Stimulated activated CD8-positive, alpha-beta memory T cell treated with anti-CD3 and anti-CD28 coated beads, Interleukin-12 subunit alpha, Interleukin-12 subunit beta, amount 100 ng/mL, for 4 hours (primary cell): Measurements from ENCODE around the gene CFDP1.

Source experiments
- DNase-seq: peaks from one replicate; pipeline ENCODE4 v3.0.0-alpha.2; 2020; ENCODE audit warnings: low read depth

The CFDP1 gene

DNA sequence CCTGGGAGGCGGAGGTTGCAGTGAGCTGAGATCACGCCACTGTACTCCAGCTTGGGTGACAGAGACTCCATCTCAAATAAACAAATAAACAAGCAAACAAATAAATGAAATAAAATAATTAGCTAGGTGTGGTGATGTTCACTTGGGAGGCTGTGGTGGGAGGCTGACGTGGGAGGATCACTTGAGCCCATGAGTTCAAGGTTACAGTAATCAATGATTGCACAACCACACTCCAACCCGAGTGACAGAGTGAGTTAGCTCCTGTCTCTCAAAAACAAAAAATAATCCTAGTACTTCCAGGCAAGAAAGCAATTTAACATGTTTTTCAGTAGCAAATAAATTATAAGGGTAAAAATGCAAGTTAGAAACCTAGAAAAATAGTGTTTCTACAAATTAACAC, 26.4 kb downstream of the CFDP1 start:
- DNase-seq = no peak

DNA sequence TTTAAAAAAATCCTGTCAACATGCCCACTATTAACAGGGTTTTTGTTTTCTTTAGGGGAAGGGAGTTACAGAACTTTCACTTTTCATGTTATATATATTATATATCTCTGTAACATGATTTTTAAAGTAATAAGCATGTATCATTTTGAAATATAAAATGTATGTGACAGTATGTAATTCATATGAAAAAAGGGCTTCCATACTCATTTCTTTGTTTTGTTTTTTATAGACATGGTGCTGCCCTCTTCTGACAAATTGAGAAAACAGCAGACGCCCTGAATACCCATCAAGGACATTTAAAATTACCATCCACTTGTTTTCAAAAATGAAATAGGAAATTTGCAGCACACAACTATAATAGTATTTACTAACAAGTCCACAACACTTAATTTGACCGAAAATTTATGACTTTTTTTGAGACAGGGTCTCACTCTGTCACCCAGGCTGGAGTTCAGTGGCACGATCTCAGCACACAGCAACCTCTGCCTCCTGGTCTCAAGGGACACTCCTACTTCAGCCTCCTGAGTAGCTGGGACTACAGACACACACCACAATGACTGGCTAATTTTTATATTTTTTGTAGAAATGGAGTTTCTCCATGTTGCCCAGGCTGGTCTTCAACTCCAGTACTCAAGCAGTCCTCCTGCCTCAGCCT, 30.4 kb downstream of the CFDP1 start:
- DNase-seq = no peak

DNA sequence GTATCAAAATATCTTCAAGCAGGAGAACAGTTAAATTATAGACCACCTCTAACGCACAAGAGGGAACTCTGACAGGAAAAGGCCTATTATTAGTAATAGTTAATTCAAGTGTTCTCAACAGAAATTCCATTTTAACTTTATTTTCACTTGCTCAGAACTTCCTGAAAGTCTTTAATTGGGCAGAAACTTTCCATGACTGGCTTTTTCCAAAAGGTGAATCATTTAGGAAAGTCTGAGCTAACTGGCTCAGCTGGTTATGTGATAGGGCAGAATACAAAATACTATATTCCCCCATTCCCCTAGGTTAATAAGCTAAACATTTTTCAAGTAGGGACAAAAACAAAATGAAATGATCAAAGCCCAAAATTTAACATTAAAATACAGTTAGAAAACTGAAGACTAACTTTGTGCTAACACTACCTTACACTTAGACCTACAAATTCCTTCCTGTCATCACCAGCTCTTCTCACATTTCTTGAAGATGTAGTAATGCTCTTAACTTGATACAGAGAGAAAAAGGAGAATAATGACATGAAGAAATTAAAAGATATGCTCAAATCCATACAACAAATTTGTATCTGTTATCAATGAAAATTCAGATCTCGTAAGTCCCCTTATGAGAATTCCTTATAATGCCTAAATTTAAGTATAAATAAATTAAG, 31.0 kb downstream of the CFDP1 start:
- no peak for DNase-seq

DNA sequence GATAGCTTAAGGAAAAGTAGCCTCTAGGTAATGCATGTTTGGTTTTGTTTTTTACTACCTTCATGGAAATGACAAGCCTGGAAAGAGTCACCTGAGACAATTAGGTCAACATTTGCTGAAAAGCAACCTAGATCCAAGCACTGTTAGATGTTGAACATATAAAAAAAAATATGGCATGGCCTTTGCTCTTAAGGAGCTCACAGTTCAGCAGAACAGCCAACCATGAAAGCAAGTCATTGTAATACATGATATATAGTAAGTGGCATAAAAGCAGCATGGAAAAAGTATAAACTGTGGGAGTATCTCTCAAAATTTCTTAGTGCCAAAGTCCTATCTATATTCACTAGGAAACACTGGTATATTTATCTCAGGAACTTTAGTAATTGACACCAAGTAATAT, 31.6 kb downstream of the CFDP1 start:
- no peak for DNase-seq

DNA sequence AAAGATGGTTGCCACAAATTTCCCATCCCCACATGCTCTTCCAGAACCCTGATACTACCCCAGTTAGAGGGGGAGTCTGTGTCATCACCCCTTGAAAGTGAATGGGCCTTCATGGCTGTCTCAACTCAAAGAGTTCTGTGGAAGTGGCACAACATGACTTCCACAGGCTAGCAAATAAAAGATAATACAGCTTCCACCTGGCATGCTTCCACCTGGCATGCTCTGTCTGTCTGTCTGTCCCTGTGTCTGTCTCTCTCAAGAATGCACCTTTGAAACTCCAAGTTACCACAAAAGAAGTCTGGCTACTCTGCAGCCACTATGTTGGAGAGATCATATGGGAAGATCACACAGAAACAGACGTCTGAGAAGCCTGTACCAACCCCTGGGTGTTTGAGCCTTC, 35.0 kb downstream of the CFDP1 start:
- no peak for DNase-seq

DNA sequence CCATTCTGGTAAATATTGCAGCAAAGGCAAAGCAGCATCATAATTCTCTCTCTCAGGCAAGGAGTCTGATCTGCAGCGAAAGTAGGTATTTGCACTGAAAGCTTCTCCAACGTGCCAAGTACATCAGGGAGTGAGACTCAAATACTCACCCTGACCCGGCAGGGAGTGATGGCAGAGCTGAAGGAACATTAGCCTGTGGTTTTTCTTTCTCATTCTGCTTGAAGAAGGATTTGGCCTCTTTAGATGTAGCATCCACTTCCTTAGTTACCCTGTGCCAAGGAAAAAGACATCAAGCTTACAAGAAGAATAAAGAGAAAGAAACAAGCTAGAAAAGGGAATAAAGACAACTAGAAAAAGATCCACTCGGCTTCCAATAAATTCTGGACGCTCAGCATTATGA, 38.4 kb downstream of the CFDP1 start:
- DNase-seq = no peak

DNA sequence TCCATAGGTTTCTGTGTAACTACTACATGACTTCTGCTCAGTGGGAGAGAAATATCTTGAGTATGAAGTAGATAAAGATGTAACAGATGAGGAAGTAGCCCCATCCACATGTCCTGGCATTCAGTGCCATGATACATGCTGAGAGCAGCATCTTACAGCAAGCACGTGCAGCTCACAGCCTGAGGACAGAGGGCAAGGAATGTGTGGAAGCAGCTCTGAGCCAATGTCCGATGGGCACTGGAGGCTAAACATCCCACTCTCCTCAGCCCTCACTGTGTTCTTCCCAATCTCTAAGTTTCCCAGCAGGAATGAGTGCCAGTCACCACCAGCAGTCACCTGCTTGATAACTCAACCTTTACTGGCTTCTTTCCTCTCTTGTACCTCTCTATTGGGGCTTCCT, 40.4 kb downstream of the CFDP1 start:
- DNase-seq = no peak

DNA sequence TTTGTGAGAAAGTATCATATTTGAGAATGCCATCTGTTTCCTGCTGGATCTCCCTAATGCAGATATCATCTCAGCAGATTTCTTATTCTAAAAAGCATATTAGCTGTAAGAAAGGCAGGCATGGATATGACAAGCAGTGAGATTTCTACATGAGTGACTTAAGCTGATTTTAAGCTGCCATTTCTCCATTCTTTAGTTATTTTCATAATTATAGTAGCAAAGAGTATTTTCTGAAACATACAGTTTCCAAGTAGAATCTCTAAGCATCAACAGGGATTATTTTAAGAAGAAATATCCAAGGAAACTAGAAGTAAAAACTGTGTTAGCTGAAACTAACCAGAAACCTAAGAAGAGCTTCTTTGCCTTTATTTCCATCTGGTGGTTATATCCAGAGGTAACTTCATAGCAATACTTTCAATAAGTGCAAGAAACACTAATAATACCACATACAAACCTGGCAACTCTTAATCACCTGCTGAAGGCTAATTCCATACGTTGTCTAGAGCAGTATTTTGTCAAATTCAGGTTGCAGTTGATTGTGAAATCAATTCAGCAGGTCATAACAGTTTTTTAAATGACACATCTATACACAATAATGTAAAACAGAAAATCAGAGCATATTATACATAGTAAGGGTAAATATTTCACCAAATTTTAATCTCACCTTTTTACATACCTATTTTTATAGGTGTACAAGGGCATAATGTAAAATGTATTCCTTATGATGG, 42.2 kb downstream of the CFDP1 start:
- DNase-seq = no peak

DNA sequence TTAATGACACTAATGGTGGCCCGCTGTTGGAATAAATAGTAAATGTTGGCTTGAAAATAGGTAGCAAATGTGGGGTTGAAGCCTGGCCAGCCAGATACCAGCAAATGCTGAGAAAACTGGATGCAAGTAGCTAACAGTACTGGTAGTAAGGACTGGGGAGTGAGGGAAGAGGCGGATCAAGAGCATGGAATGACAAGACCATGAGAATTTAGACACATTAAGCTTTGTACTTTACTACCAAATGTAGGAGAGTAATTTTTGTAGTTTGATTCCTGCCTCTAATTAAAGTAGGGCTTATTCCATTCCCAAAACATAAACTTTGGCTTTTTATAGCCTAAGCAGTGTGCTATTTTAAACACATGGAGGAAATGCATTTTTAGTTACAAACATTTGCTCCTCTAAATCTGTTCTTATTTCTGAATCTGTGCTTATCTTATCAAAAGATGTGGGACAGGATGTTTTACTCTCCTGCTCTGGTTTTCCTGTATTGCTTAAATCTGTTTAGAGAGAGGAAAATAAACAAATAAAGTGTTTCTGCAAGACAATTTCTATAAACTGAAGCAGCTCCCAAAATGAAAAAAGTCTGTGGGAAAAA, 44.1 kb downstream of the CFDP1 start:
- no peak for DNase-seq

DNA sequence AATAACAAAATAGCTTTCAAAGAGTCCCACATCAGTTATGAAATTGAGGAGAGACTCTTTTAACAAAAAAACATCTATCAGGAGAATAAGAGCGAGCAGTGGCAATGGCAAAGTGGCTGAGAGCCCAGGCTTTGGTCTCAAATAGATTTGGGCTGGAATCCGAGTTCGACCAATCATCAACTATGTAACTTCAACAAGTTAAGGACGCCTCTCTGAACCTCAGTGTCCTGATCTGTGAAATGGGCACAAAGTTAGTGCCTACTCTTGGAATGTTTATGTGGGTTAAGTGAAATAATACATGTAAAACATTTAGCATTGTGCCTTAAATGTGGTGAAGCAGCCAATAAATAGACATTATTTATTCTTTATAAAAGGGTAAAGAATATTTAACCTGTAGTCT, 45.4 kb downstream of the CFDP1 start:
- no peak for DNase-seq

DNA sequence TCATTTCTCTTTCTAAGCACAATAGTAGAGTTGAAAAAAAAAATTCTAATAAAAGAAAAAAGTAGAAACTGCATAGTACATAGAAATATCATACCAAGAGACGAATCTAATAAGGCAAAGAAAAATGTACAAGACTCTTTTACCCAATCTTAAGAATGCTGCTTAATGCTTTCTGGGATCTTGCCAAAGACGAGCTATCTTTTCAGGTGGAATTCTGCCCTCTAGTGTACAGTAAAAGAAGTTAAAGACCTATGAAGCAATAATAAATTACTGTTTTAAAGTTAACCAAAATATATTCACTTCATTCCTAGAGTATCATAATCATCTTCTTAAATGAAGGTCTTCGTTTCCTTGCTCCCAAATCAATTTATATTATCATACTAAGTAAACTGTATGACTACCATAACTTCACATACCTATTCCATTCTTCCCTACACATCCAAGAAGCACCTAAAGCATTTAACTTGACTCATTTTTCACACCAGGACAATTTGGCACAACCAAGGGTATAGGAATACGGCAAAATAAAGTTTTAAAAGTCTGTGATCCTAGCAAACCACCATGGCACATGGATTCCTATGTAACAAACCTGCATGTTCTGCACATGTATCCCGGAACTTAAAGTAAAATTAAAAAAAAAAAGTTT, 47.7 kb downstream of the CFDP1 start:
- DNase-seq = no peak

DNA sequence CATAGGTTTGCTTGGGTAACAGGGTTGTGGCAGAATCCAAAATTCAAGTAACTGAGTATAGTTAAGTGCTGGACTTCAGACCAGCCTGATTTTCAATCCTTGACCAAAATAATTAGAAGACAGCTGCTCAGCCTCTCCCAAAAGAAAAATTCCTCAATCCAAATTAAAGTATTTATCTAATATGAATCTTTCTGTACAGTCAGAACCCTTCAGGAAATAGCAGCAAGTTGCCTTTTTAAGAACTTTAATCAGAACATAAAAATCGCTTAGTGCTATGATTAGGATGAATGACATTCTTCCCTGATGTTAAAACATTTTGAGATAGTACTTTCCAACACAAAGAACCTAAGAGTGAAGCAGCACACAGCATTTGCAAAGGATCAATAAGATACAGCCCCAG, 50.2 kb downstream of the CFDP1 start:
- no peak for DNase-seq

DNA sequence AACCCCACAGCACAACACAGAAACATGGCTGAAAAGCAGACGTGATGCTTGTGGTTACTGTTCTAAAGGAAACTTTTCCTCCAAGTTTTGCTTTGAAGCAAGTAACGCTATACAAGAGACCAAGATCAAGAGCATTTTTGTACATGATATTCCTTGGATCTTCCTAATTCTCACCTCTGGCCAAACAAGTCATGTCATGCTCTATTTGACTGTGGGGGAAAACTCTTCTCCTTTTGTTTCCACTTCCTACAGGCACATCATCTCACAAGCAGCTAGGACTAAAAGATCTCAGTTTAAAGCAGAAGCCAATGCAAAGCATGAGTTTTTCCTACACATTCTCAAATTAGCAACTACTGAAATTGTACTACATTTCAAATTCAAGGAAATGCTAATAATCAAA, 50.7 kb downstream of the CFDP1 start:
- no peak for DNase-seq

DNA sequence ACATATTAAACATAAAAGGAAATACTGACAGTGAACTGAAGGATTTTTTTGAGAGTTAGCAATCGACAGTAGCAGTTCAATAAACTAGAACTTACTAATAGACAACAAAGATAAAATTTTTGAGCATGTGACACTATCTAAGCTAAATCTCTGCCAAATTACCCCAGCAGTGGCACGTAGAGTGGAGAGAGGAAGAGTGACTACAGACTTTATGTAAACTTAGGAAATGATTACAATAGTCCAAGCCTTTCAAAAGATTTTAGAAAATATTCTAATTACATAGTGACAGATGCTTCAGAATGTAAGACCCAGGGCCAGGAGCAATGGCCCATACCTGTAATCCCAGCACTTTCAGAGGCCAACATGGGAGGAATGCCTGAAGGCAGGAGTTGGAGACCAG, 52.4 kb downstream of the CFDP1 start:
- DNase-seq = no peak

DNA sequence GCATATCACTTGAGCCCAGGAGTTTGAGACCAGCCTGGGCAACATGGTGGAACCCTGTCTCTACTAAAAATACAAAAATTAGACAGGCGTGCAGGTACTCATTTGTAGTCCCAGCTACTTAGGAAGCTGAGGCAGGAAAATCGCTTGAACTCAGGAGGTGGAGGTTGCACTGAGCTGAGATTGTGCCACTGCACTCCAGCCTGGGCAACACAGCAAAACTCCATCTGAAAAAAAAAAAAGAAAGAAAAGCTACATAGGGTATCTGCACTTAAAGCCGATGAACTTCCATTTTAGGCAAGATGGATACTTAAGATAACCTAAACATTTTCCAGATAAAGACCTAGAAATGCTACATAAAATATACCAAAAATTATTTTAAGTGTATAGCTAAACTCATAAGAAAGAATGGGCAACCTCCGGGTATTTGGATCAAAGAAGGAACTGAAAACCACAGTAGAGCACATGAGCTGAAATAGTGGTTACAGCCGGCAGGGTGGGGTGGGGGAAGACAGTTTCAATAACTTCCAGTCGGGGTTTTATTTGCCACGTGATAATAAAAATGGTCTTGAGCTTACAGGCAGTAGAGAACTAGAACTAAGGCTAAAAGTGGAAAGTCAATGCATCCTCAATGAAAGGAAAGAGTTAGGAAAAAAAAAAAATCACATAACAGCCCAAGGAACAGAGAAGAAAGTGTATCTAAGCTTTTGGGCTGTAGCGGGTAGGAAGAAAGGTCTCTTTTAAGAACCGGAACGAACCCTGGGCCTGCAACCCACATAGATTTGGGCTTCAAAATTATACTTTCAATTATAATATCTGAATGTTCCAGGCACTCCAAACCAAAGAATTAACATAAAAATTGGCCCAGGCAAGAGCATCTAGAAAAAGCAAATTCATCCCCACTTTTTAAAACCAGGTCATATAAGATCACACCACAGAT, 53.1 kb downstream of the CFDP1 start:
- DNase-seq = no peak

DNA sequence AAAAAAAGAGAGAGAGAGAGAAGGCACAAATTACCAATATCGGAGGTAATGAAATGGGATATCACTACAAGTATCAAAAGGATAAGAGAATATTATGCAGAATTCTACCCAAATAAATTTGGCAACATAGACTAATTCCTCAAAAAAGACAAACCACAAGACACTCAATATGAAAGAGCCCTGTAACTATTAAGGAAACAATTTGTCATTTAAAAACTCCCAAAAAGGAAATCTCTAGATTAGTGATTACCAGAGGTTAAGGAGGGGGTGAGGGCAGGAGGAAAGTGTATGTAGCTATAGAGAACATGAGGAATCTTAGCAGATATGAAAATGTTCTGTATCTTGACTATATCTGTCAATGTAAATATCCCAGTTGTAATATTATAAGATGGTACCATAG, 54.0 kb downstream of the CFDP1 start:
- no peak for DNase-seq

DNA sequence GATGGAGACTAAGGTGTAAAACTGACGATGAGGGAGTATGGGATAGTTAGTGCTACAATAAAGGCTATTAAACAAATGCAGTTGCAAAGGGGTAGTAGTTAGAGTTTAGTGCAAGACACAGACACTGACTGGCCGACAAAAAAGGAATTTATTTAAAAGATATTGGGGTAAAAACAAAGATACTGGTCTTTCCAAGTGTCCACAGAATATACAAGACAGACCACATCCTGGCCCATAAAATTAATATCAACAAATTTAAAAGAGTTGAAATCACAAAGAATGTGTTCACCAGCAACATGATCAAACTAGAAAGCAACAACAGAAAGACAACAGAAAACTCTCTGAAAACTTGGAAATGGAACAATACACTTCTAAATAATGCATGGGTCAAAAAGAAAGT, 54.7 kb downstream of the CFDP1 start:
- no peak for DNase-seq

DNA sequence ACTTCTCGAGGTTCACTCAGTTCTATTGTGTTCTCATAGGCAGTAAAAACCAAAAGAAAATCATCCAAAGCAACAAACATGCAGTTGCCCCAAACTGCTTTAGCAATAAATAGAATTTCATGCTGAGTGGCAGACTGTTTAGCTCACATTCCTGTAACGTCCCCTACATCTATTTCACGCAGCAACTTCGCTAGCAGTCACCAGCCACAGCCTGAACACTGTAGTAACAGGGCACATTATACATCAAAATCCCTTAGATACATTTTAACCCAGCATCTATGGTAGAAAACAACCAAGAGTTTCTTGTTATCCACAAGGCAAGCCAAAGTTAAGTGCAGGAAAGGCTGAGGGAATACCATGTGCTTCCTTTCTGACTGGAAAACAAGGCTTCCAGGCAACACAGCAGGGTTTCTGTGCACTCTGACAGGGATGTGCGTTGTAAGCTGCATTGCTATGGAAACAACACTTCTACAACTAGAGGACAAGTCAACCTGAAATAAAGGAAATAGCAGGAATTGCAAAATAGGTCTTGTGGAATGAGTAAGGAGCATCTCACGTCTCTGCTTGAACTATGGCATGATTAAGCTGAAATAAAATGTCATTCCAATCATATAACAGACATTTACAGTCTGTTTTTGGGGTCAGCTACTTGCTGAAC, 55.4 kb downstream of the CFDP1 start:
- DNase-seq = no peak

DNA sequence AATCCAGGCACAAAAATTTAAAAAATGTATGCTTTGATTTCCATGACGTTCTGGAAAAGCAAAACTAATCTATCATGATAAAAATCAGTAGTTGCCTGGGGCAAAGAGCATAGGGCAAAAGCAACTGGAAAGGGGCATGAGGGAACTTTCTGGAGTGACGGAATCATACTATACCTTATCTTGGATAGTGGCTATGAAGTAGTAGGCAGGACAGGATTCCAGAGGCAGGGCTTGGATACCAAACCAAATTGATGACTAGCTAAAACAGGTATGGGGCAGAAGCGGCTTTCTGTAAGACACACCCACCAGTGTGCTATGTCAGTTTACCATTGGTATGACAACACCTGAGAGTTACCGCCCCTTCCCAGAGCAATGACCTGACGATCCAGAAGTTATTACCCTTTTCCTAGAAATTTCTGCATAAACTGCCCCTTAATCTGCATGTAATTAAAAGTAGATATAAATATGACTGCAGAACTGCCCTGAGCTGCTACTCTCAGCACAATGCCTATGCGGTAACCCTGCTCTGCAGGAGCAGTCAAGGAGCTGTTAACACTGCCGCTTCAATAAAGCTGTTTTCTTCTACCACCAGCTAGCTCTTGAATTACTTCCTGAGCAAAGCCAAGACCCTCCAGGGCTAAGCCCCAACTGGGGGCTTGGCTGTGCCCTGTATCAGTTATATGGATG, 56.7 kb downstream of the CFDP1 start:
- no peak for DNase-seq

DNA sequence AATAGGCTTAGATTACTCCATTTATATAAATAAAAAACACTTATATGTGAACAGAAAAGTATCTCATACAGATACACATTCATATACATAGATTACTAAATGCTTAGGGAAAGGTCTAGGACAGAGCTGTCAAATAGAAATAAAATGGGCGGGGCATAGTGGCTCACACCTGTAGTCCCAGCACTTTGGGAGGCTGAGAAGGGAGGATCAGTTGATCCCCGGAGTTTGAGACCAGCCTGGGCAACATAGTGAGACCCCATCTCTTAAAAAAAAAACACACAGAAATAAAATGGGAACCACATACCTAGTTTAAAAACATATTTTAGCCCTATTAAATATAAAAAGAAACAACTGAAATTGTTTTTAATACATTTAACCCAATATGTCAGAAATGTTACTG, 58.9 kb downstream of the CFDP1 start:
- DNase-seq = no peak
